Measurements from ENCODE around the gene DYSF.

DYSF gene

DNA sequence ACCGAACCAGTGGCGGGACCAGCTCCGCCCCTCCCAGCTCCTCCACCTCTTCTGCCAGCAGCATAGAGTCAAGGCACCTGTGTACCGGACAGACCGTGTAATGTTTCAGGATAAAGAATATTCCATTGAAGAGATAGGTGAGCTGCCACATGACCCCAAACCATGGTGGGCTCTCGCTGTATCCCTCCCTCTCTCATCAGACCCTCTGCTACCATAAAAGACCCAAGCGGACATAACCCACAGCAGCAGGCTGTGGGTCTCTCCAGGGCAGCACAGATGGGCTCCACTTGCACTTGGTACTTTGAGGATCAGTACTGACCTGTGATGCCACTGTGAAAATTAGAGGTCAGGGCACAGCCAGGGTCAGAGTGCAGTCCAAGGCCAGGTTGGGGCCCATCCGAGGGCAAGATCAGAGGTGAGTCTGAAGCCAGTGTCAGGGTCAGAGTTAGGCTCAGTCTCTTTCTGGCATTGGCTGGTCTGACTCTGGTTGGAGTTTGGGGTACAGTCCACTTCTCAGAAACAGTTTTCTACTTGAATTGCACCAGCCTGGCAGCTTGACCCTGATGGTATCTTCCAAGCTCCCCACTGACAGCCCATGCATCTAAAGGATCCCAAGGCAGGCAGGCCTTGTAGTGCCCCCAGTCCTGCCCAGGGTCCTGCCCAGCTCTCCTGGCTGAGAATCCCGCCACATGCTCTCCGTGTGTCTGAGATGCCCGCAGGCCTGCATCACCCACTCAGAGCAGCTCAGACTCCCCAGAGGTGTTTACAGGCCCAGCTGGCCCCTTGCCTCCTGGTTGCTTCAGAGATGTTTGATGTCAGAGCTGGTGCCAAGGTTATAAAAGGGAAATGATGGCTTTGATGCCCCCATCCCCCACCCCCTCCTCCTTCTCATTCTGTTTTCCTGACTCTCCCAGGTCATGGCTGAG lies 212.1 kb downstream of the DYSF start:
- no peak for DNase-seq

DNA sequence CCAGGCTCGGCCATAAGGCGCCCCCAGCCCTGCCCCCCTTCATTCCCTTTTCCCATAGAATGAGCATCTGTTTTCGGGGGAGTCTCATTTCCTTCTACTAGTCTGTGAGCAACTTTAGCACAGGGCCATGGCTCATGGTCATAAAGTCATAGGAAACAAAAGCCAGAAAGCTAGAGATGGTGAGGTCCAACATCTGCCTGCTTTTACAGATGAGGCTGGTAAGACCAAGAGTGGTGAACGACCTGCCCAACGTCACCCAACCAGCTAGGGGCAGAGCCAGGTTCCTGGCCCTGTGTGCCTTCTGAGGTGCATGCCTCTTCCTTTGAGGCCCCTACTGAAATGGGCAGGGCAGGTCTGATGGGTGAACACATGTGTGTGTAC lies 212.7 kb downstream of the DYSF start:
- no peak for DNase-seq

DNA sequence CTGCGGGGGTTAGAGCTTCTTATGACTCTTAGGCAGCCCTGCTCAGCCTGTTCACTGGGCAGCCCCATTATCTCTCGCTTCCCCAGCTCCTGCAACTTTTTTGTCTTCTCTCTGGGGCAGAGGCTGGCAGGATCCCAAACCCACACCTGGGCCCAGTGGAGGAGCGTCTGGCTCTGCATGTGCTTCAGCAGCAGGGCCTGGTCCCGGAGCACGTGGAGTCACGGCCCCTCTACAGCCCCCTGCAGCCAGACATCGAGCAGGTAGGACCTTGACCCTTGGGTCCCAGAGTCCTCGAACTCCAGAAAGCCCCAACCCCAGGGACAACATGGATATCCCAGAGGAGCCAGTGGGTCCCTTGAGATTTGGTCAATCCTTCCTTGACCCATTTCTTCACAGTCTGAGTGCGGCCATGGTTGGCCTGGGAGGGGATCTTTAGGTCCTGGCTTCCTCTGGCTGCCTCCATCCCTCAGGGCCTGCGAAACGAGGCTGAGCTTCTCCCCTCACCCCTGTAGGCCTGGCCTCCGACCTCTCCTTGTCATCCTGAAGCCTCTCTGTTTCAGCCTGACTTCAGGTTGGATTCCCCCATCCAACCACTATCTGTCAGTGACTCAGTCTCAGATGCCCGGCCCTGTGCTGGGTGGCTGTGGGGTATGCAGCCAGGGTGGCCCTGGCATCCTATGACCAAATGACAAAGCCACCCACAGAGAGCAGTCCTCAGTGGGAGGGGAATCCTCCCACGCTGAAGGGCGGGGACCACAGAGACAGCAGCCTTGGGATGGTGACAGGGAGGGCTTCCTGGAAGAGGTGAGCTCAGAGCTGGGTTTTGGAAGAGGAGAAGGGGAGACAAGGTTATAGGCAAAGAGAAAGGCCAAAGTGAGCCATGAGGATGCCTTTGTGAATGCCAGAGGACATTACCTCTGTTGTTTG lies 214.2 kb downstream of the DYSF start:
- no peak for DNase-seq

GRCh38 chr2:71668326-71669057 lies 215.1 kb downstream of the DYSF start:
- no peak for DNase-seq

DNA sequence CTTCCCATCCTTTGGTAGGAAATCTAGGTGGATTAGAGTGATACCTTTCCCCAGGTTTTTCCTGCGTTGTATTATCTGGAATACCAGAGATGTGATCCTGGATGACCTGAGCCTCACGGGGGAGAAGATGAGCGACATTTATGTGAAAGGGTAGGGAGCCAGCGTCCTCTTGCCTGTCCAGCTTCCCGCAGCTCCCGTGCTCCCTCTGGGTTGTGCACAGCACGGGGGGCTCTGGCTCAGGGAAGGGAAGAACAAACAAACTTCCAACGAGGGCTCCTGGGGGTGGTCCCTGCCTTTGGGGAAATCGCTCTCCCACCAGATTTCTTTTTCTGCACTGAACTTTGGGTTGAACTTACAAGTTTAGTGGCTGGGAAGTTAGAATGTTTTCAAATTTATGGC lies 215.7 kb downstream of the DYSF start:
- DNase-seq, result no peak

DNA sequence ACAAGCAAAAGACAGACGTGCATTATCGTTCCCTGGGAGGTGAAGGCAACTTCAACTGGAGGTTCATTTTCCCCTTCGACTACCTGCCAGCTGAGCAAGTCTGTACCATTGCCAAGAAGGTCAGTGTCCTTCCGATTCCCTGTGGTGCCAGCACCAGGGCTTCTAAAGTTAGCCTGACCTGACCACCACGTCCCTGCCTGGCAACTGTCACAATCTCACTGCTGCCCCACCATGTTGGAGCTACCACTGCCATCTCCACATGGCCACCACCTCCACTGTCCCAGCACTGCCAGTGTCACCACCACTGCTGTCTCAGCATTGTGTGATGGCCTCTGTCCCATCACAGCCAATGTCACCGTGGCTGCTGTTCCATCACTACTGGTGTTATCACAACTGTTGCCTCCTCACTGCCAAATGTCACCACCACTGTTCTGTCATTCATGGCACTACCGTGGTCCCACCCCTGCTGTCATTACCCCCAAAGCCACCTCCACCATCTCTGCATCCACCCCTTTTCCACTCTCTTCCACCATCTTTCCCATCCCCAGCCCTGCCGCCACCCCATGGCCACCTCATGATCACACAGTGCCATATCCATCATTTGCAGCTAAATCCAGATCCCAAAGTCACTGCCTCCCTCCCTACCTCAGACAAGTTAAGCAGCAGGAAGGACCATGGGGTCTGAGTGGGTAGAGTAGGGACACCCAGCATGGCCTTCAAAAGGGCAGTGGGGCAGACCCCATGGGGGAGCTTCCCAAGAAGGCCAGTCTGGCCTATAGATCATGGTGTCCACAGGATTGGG lies 216.5 kb downstream of the DYSF start:
- no peak for DNase-seq

DNA sequence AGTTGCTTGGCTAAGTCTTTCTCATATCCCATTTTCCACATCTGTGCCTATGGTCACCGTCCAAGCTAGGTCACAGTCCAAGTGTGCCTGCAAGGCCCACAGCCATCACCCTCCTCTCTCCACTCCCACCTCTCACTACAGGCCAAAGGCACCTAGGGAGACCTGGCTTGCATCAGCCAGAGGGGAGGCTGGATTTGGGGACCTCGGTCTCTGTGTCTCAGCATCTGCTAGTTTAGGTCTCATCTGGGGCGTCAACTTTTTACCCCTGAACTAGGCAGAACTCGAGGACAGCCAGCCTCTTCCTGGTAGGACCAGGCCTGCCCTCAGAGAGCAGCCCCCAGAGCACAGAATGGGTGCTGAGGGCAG lies 217.1 kb downstream of the DYSF start:
- DNase-seq, result no peak

DNA sequence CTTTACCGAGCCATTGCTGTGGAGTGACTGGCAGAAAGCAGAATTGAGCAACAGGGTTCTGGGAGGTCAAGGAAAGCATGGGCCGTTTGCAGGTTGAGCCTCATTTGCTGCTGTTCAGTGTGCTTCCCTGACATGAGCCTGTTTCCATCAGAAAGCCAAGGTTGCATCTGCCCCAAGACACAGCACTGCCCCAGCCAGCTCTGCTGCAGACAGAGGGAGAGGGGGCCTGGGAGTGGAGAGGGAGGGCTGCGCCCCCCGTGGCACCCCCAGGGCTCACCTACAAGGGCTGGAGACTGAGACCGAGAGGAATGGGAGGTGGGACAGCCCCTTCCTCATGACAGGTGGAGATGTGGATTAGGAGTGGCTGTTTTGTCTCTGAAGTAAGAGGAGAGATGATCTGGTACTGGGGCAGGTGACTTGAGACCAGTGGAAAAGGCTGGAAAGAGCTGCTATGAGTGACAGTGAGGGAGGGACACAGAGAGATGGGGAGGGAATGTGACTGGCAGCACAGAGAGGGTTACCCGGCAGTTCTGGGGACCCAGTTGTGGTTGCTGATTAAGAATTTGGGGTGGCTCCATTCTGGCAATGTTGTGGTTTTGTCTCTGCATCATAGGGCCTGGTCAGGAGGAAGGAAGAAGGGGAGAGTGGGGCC lies 218.0 kb downstream of the DYSF start:
- DNase-seq, result no peak

DNA sequence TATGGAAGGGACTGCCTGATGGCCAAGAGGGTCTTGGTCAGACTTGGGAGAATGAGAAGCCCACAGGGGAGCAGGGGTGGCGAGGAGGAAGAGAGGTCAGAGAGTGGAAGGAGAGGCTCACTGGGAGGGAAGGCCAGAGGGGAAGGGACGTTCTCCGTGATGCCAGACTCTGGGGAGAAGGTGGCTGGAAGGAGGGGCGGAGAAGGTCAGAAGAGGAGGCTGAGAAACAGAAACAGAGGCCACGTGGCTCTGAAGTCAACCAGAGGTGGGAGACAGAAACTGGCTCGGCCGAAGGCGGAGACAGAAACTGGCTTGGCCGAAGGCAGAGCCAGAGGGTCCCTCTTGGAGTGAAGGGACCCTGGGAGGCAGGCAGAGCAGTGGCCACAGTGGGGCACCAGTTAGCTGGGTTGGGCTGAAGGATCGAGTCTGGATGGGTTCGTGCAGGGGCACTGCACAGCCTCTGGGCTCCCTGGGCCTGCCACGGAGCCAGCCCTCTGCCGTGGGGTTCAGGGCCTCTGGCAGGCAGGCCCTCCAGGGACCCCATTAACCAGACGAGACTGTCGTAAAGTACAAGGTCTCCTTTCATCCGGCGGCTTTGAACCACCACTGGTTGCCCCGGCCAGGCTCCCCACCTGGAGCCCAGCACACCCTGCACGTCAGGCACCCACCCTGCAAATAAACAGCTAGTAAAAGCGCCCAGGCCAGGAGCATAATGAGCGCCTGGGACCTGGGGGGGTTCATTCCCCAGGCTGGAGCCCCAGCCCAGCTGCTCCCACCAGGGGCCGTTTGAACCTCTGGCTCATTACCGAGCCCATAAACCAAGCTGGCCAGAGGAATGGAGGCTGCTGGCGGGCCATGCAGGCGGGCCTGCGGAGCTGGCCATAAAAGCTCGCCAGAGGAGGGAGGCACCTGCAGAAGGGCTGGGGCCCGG lies 218.8 kb downstream of the DYSF start:
- no peak for DNase-seq

GRCh38 chr2:71672826-71673795 lies 219.8 kb downstream of the DYSF start:
- no peak for DNase-seq

GRCh38 chr2:71674158-71674851 lies 220.9 kb downstream of the DYSF start:
- DNase-seq, result no peak

DNA sequence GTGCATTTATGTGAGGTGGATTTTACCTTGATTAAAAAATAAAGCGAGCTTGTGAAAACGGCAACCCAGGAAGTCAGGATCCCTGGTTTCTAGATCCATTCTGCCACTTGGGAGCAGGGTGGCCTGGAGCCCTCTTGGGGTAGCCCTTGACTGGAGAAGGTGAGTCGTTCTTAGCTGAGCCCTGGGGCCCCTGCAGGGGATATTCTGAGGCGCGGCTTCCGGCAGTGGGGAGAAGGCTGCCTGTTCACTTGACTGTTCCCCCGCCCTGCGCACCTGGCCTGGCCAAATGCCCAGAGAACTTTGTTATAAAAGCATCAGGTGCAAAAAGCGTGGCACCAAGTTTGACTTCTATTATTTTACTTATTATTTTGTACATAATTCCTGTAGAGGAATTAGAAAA lies 221.9 kb downstream of the DYSF start:
- DNase-seq, result peak; percentile 78

GRCh38 chr2:71678874-71679273 lies 225.5 kb downstream of the DYSF start:
- DNase-seq, result peak; percentile 47

DNA sequence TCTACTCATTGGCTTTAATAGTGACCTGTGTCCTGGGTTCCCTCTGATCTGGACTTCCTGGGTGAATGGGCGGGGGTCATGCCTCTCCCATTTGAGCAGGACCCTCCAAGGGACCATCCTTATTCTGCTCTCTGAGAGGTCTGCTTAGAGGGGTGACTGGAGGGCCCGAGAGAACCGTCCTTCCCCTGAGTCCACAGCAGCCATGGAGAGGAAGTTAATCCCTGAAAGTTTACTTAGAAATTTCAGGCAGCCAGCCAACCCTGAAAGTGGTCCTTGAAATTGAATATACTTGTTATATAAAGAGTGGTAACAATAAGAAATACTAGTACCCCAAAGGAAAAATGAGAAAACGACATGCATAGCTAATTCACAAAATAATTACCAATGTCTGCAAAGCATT lies 226.1 kb downstream of the DYSF start:
- peak; percentile 66 for DNase-seq

- DNase-seq, result no peak
Measured at GRCh38 chr2:71680925-71681324, 227.6 kb downstream of the DYSF start.

DNA sequence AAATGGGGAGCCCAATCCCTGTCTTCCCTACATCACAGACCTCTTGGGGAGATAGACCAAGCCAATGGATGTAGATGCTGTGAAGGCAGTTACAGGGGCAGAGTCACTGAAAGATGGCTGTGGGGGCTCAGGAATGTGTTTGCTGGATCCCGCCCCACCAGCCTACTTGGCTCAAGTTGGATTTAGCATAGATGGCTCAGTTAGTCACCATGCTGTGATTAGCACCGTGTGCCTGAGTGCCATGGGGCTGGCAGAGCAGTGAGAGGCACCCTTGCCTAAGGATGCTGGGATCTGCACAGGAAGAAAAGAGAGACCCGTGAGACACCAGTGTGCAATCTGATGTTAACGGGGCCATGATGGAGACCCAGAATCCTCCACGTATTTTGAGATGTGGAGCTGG lies 228.3 kb downstream of the DYSF start:
- no peak for DNase-seq

- no peak for DNase-seq
Measured at GRCh38 chr2:71682341-71682740, 229.0 kb downstream of the DYSF start.

DNA sequence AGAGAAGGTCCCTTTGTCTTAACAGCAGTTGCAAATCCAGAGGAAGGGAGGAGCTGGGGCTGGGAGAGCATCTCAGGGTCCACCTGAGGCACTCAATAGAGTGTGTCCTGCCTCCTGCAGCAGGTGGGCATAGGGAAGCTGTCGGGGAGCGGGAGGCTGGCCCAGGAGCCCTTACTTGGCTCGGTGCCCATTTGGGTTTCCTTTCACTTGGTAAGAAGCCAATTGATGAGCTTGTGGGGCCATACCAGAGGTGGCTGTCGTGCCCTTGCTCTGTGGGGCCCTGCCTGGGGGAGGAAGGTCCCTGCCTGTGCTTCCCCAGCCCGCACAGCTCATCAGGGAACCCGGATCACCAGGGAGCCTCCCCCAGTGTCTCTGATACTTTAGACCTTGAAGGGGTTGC lies 229.7 kb downstream of the DYSF start:
- DNase-seq, result no peak

DNA sequence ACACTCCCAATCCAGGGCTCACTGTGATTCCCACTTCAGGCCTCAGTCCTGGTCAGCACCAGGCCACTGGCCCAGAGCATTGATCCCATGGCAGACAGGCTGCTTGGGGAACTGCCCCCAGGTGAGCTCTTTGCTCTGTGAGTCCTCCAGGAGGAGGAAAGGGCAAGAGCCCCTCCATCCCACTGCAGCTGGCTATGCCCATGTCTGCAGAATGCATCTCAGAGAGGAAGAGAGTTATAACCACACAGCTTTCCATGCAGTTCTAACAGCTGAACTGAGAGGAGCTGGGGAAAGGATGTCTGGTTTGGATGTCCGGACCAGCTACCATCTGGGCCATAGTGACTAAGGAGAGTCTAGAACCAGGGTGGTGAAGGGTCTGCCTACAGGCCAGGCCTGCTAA lies 230.3 kb downstream of the DYSF start:
- no peak for DNase-seq

Data from DMS79 (cell line).